C4-2B (cell line): Measurements from ENCODE around the gene BATF.

ENCODE experiments used
- ZFX ChIP-seq: fragments of 450-650 bp; IDR thresholded peaks from 2 replicates; pipeline ENCODE4 v1.6.1; 2017
- TF ChIP-seq, protein P1 (sequence below): fragments of 450-650 bp; conservative IDR thresholded peaks from 2 replicates; pipeline ENCODE4 v1.5.1; 2017; ENCODE audit warnings: mild to moderate bottlenecking

DNA sequence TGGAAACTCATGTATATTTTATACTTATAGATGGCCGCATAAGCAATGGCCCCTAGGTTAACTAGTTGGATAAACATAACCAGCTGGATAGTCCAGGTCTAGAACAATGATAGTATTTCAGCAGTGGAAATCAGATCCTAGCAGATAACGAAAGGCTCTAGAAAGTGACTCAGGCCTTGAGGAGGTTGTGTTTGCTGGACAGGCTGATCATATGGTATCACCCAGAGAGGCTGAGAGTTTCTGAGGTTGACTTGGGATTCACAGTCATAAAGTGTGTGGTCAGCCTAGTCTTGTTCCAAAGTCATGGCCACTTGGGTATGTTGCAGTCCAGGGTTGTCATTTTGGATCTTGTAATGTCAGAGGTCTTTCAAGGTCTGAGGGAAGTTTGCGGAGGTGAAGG, 73.0 kb downstream of the BATF start:
- TF ChIP-seq, protein P1, sequence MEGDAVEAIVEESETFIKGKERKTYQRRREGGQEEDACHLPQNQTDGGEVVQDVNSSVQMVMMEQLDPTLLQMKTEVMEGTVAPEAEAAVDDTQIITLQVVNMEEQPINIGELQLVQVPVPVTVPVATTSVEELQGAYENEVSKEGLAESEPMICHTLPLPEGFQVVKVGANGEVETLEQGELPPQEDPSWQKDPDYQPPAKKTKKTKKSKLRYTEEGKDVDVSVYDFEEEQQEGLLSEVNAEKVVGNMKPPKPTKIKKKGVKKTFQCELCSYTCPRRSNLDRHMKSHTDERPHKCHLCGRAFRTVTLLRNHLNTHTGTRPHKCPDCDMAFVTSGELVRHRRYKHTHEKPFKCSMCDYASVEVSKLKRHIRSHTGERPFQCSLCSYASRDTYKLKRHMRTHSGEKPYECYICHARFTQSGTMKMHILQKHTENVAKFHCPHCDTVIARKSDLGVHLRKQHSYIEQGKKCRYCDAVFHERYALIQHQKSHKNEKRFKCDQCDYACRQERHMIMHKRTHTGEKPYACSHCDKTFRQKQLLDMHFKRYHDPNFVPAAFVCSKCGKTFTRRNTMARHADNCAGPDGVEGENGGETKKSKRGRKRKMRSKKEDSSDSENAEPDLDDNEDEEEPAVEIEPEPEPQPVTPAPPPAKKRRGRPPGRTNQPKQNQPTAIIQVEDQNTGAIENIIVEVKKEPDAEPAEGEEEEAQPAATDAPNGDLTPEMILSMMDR, result no peak
- TF ChIP-seq ZFX, result no peak
